Midbrain (tissue), 1 donor: ENCODE measurements around the gene SSR4.
A peak's percentile ranks its signal among the peaks of the same experiment; 100 is the strongest.
"Not testable (repeated sequence)": the region's sequence is repeated elsewhere in the genome, so short reads cannot be mapped to it uniquely, and the experiment has no call there.

Experiments used
- DNase-seq: peaks from one replicate; lab custom pipeline; 2025; lab: John Stamatoyannopoulos, UW

SSR4 gene

DNA sequence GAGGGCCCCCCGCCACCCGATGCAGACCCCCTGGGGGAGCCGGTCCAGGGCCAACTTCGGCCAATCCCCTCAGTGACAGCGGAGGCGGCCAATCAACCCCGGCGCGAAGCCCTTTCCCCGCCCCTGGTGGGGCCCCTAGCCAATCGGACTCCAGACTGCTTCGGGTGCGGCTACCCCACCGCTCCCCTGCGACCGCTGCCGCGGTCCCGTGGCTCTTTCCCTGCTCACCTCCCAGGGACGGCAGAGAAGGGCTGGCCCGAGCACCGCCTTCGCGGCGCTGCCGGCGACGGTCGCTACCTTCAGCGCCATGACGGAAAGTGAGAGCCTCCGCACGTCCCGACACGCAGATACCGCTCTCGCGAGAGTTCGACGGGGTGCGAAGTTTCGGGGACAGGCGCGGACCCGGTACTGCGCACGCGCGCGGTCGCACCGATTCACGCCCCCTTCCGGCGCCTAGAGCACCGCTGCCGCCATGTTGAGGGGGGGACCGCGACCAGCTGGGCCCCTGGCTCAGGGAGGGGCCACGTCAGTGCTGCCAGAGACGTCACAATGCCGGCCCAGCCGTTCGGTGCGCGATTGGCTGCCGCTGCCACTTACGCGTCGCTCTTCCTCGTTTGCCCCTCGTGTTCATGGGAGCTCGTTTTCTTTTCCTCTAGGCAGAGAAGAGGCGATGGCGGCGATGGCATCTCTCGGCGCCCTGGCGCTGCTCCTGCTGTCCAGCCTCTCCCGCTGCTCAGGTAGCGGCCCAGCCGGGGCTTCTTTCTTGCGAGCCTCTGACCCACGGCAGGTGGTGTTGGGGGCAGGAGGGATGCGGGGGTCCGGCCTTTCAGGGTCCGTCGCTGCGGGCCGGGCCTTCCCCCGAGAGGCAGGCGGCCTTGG lies at the start of gene SSR4, which contains the start of gene IDH3G:
TSS of gene SSR4 (plus strand) at position 651 of the 879 bp plus-strand sequence. CDS start at position 671, 20 bp downstream.
TSS of gene IDH3G (minus strand) at position 358 of the 879 bp plus-strand sequence. CDS start at position 309, 49 bp downstream.
- DNase-seq: peak; percentile 90

DNA sequence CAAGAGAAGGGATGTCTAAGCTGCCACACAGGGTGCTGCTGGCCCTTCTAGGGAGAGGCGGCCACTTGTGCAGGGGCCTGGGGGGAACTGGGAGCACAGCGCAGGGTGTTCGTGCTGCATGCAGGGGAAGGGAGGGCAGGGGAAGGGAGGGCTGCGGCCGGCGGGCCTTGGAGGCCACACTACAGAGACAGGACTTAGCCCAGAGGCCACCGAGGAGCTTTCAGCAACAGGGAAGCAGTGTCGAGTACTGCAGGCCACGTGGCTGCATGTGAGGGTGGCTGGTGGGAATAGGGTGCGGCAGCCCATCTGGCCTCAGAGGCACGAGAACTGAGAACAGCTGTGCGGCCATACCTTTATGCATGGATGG lies 49.4 kb upstream of the SSR4 start:
- DNase-seq: not testable (repeated sequence)

GRCh38 chrX:153746359-153746758 lies 48.1 kb upstream of the SSR4 start:
- no peak for DNase-seq

DNA sequence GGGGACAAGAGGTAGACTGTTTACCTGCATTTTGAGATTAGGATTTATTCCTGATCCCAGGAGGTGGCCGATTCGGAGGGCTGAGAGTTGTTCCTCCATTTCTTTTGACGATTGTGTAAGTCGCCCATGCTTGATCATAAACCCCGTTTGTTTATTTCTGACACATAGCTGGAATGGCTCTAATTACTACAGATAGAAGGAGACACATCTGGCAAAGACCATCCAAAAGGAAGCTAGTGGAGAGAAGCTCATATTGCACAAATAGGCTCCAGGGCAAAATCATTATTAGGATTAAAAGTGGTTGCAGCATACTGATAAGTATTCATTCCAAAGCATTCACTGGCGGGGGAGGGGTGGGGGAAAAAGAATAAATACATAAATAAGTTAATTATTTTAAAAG lies 47.5 kb upstream of the SSR4 start:
- not testable (repeated sequence) for DNase-seq

GRCh38 chrX:153749017-153749416 lies 45.5 kb upstream of the SSR4 start:
- not testable (repeated sequence) for DNase-seq

DNA sequence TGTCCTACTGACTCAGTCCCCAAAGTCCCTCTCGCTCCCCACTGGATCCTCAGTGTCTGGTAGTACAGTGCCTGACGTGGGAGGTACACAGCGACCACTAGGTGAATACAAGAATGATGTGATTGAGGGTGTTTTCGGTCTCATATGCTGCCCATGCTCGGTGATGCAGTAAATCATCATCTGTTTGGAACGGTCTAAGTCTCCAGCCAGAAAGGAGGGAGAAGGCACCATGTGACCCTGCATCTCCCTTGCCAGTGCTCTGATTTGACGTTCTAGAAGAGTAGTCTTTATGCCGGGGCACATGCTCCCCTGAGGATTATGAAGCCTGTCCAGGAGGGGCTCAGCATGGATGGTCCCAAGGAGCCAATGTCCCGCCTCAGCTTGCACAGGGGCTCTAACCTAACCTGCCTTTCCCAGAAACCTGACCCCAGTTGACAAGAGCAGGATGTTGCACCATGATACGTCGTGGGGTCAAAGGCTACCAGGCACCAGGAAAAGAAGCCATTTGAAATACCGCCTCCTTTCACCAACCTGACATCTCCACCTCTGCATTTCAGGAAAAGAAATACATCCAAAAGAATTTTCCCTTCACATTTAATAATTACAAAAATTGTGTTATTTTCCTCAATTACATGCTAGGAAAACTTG lies 44.2 kb upstream of the SSR4 start:
- no peak for DNase-seq

GRCh38 chrX:153755136-153755535 lies 39.3 kb upstream of the SSR4 start:
- DNase-seq: no peak

- DNase-seq: no peak
Measured at GRCh38 chrX:153761863-153762262, 32.6 kb upstream of the SSR4 start.

GRCh38 chrX:153762626-153763173 lies 31.8 kb upstream of the SSR4 start:
- DNase-seq: no peak

DNA sequence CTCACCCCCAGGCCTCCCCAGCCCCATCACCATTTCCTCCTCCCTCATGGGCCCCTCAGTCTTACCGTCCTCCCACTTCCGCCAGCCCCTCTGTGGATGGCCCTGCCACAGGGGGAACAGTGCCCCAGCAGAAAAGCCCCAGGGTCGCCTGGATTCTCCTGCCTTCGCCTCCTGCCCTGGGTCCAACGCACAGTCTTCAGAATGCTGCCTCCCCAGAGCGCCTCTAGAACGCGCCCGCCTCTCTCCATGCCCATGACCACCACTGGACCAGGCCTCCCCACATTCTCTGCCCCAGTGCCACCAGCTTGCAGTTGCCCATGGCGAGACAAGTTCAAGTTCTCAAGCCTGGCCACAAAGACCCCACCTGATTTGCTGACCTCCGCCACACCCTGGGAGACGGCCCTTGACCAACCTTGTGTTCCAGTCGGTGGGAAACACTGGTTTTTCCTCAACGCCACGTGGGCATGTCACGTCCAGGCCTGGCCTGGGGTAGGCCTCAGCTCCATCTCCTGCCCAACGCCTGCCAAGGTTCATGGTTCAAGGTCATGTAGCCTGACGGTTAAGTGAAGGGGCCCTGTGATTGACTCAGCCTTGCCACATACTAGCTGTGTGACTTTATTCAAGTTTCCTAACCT lies 31.1 kb upstream of the SSR4 start:
- no peak for DNase-seq

- DNase-seq: peak; percentile 88
Measured at GRCh38 chrX:153763989-153764755, 30.3 kb upstream of the SSR4 start, which contains the start of gene PLXNB3. TSS of gene PLXNB3 (plus strand) at chrX:153764249. CDS start at chrX:153765536, 1,287 bp downstream.

DNA sequence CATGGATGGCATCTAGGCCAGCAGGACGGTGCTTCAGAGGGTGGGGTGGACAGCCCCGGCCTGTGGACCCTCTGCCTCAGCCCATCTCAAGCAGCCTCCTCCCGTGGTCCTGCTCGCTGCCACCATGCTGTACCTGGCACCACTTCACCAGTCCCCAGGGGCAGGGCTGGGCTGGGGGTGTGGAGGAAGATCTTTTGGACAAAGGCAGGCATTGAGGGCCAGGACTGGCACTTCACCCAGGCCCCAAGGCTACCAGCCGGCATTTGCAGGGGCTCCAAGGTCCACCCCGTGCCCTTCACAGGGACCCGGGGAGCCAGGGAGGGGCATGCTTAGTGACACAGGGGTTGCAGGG lies 29.7 kb upstream of the SSR4 start:
- DNase-seq: no peak

DNA sequence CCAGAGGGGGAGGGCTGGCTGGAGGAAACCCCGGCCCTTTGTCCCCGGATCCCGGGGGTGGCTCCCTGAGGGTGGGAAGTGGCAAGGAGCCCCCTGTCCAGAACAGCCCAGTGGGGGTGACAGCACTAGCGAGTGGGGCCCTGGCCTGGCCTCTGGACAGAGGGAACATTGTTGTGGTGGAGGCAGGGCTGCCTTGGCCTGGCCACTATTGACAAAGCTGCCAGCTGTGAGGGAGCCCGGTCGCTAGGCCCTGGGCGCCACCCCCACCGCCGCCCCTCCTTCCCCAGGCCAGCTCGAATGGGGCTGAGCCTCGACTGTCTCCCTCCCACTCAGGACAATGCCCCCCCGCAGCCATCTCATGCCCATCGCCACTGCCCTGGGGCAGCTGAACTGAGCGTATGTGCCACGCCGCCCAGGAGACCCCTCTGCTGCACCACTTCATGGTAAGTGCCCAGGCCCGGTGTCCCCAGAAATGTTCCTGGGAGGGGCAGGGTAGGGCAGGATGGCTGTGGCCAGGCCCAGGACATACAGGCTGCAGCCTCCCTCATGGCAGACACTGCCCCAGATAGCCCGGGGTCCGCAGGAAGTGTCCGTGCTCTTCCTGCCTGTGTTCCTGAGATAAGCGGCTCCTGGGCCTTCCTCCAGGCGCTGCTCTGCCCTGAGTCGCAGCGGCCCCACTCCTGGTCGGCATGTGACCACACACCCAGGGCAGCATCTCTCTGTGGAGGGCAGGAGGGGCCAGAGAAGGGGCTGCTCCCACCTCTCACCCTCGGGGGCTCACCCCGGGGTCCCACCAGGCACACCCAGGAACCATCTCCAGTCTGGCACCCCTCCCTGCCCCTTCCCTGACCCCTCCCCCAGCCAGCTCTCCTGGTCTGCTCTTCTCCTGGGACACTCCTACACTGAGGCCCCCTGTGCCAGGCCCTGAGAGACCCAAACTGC lies 29.1 kb upstream of the SSR4 start:
- peak; percentile 95 for DNase-seq

DNA sequence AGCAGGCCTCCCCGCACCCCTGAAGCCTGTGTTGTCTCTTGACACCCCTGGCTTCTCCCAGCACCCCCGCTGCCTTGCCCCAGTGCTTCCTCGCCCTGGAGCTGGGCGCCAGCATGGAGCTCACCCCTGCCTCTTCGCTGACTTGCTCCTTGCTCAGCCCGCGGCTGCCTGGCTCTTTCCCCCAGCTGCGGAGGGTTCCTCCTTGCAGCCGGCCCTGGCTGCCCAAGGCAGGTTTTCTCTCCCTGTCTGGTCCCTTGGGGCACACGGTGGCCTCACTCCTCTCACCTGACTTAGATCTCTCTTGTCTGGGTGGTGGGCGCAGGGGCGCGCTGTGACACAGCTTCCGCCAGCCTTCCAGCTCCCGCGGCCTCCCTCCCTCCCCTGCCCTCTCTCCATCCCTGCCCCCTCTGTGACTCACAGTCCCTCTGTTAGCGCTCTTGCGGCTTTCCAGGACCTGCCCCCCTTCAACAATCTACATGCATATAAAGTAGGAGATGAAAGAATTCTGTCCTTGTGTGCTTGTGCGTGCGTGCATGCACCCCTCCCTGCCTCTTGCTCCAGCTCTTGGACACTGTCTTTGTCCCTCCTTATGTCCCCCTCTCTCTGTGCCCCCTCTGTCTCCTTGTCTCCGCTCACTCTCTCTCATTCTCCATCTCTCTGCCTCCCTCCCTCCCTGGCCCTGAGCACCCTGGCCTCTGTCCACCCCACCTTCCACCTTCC lies 28.2 kb upstream of the SSR4 start:
- peak; percentile 59 for DNase-seq

GRCh38 chrX:153766871-153767673 lies 27.4 kb upstream of the SSR4 start:
- no peak for DNase-seq

GRCh38 chrX:153767674-153768055 lies 26.8 kb upstream of the SSR4 start:
- no peak for DNase-seq

DNA sequence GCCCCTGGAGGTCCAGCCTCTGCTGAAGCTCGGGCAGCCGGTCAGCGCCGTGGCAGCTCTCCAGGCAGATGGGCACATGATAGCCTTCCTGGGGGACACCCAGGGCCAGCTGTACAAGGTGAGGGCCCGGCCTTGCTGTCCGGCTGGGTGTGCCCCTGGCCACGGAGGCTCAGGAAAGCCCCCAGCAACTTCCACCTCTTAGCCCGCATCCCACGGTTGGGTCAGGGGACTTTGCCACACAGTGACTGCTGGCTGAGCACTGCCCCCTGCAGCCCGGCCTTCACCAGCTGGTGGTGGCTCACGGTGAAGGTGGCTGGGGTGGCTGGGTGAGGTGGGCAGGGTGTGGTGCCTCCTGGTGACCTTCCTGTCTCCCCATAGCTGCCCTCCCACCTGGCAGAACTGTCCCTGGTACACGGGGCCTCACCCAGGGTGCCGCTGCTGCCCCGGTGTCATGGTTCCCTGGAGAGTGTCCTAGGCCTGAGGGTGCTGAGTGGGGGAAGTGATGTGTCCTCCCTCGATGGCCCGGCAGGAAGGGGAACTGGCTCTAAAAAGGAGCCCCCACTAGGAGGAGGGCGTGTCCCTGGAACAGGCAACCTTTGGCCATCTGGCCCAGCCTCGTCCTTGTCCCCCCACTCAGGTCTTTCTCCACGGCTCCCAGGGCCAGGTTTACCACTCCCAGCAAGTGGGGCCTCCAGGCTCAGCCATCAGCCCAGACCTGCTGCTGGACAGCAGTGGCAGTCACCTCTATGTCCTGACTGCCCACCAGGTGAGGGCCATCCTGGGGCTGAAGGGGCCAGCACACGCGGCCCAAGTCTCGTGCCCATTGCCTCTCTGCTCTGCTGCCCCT lies 25.9 kb upstream of the SSR4 start:
- no peak for DNase-seq
